HL-60 (cell line): ENCODE results near the gene ZBTB6.

Experiments
- CTCF ChIP-seq: IDR thresholded peaks from one replicate; pipeline ENCODE4 v1.5.1; 2011; ENCODE audit warnings: low read length, control low read depth, inconsistent platforms; ENCODE audit not compliant: insufficient read depth
- REST ChIP-seq: IDR thresholded peaks from 2 replicates; pipeline ENCODE4 v1.6.1; 2012; ENCODE audit warnings: low read depth; ENCODE audit not compliant: insufficient replicate concordance
- SPI1 ChIP-seq: IDR thresholded peaks from 2 replicates; pipeline ENCODE4 v1.6.1; 2012; ENCODE audit warnings: low read depth, mild to moderate bottlenecking, borderline replicate concordance

- TF ChIP-seq CTCF (no peak), REST (no peak), SPI1 (no peak)
Observed at GRCh38 chr9:122944960-122945888, 32.1 kb upstream of the ZBTB6 start.
